ENCODE data around the gene INPP5A.

- TF ChIP-seq CTCF (IDR thresholded peaks at IDR 0.05 in 2 of 3, conservative IDR thresholded peaks at IDR 0.05 in 1 of 3; ENCODE audit: borderline replicate concordance in 1 of 3, insufficient read depth in 1 of 3, low read depth in 2 of 3, low read length in 2 of 3) (no peak), ZNF274 (IDR thresholded peaks at IDR 0.05; ENCODE audit: low read depth, low read length) (no peak), POLR2A (IDR thresholded peaks at IDR 0.05; ENCODE audit: borderline replicate concordance, extremely low read depth, insufficient read depth, insufficient read length) (no peak), EZH2 (IDR thresholded peaks at IDR 0.05) (no peak), SIN3A (IDR thresholded peaks at IDR 0.05; ENCODE audit: low read depth) (no peak), MAX (IDR thresholded peaks at IDR 0.05) (no peak)
Observed at GRCh38 chr10:132716691-132717490, 179.3 kb downstream of the INPP5A start.
